HepG2 (cell line): Measurements from ENCODE around the gene AIP. TPM values are rescaled to one million over a fixed set of nuclear protein-coding genes. Genes with fewer than 3 reads are reported as not detected.
A peak's percentile ranks its signal among the peaks of the same experiment; 100 is the strongest.

Experiments
- AKNA ChIP-seq: sonication (generic); formaldehyde crosslinking; IDR thresholded peaks from 2 replicates; pipeline ENCODE4 v1.4.0; 2020; ENCODE audit warnings: missing genetic modification reagents, borderline replicate concordance
- DR1 ChIP-seq: sonication (generic); formaldehyde crosslinking; IDR thresholded peaks from 2 replicates; pipeline ENCODE4 v1.8.0; 2021; ENCODE audit warnings: mild to moderate bottlenecking, missing genetic modification reagents, inconsistent platforms
- ELF3 ChIP-seq: IDR thresholded peaks from 2 replicates; pipeline ENCODE4 v1.6.1; 2016; ENCODE audit warnings: missing genetic modification reagents, missing compliant biosample characterization
- ETV5 ChIP-seq: IDR thresholded peaks from 2 replicates; pipeline ENCODE4 v1.6.1; 2018; ENCODE audit warnings: missing biosample characterization, missing genetic modification reagents, inconsistent platforms, borderline replicate concordance
- FOXK1 ChIP-seq: sonication (generic); formaldehyde crosslinking; IDR thresholded peaks from 2 replicates; pipeline ENCODE4 v1.4.0; 2020; ENCODE audit warnings: low read depth, missing genetic modification reagents, borderline replicate concordance
- GABPB1 ChIP-seq: IDR thresholded peaks from 2 replicates; pipeline ENCODE4 v1.6.1; 2016; ENCODE audit warnings: mild to moderate bottlenecking, missing genetic modification reagents, moderate library complexity, missing compliant biosample characterization
- HMG20B ChIP-seq: conservative IDR thresholded peaks from 2 replicates; pipeline ENCODE4 v1.6.1; 2016; ENCODE audit warnings: missing genetic modification reagents, missing compliant biosample characterization
- LCORL ChIP-seq, 2 experiments: fragments of 450-650 bp in 1 of 2; sonication (generic) in 1 of 2; formaldehyde crosslinking in 1 of 2; IDR thresholded peaks; 2 replicates each; pipeline versions ENCODE4 v1.5.0 to v1.6.1; 2017 to 2020; ENCODE audit warnings: antibody characterized with exemption in 1 of 2, missing genetic modification reagents in 1 of 2
- MEF2D ChIP-seq: sonication (generic); formaldehyde crosslinking; IDR thresholded peaks from 2 replicates; pipeline ENCODE4 v1.5.1; 2020; ENCODE audit warnings: mild to moderate bottlenecking, missing genetic modification reagents
- MLLT10 ChIP-seq: sonication (generic); formaldehyde crosslinking; IDR thresholded peaks from 2 replicates; pipeline ENCODE4 v1.4.0; 2020; ENCODE audit warnings: missing genetic modification reagents
- RBFOX2 ChIP-seq: fragments of 200-400 bp; formaldehyde crosslinking; IDR thresholded peaks from 2 replicates; pipeline ENCODE4 v1.6.1; 2017; ENCODE audit warnings: low read depth, mild to moderate bottlenecking, low read length
- THAP9 ChIP-seq: sonication (generic); formaldehyde crosslinking; IDR thresholded peaks from 2 replicates; pipeline ENCODE4; 2020; ENCODE audit warnings: missing genetic modification reagents, mild to moderate bottlenecking, borderline replicate concordance
- ZNF547 ChIP-seq: sonication (generic); formaldehyde crosslinking; IDR thresholded peaks from 2 replicates; pipeline ENCODE4 v1.5.1; 2020; ENCODE audit warnings: mild to moderate bottlenecking, missing genetic modification reagents
- ZNF605 ChIP-seq: sonication (generic); formaldehyde crosslinking; IDR thresholded peaks from 2 replicates; pipeline ENCODE4 v1.8.0; 2022; ENCODE audit warnings: mild to moderate bottlenecking, missing genetic modification reagents
- ZNF710 ChIP-seq: sonication (generic); formaldehyde crosslinking; IDR thresholded peaks from 2 replicates; pipeline ENCODE4 v1.5.0; 2020; ENCODE audit warnings: mild to moderate bottlenecking, missing genetic modification reagents, borderline replicate concordance
- ZNF816 ChIP-seq: sonication (generic); formaldehyde crosslinking; IDR thresholded peaks from 2 replicates; pipeline ENCODE4 v1.8.0; 2022; ENCODE audit warnings: missing genetic modification reagents, mild to moderate bottlenecking, borderline replicate concordance
- polyA plus RNA-seq, 8 experiments: library from polyadenylated mRNA; depleted of rRNA in 3 of 8; stranded (reverse) in 7 of 8; unstranded in 1 of 8; fragments of >200 nt; fragmentation: Illumina TruSeq in 4 of 8; extraction: Trizol in 4 of 8; gene quantifications; 2 replicates each; pipeline versions ENCODE4 v1.2.1 to v1.2.3, GENCODE V29; 2011 to 2016; ENCODE audit warnings: low read depth in 4 of 8, missing spikeins in 1 of 8, mixed read lengths in 1 of 8; ENCODE audit not compliant: insufficient read depth in 1 of 8
- total RNA-seq, 5 experiments: library from RNA; depleted of rRNA; stranded (reverse); fragments of >200 nt; fragmentation: Illumina TruSeq; extraction: Trizol; gene quantifications; 2 replicates each; pipeline ENCODE4 v1.2.3, GENCODE V29; 2016; ENCODE audit warnings: low read depth in 1 of 5
- TF ChIP-seq, protein P1 (sequence below): sonication (generic); formaldehyde crosslinking; IDR thresholded peaks from 2 replicates; pipeline ENCODE4 v1.8.0; 2022; ENCODE audit warnings: missing genetic modification reagents, mild to moderate bottlenecking, inconsistent platforms, borderline replicate concordance

AIP gene
- total and polyA plus RNA-seq, 2 of the 13 experiments (the other 11 are each of a cell fraction or from before 2014, with no cell fraction given), result 51.8 to 110 TPM

- TF ChIP-seq HMG20B (CRISPR knock-in tag) (no peak), GABPB1 (CRISPR knock-in tag) (peak; percentile 87), MEF2D (CRISPR knock-in tag) (peak; percentile 52; the same call in 1 of the 2 replicates), RBFOX2 (peak; percentile 84), DR1 (CRISPR knock-in tag) (peak; percentile 44; the same call in 1 of the 2 replicates), ZNF605 (CRISPR knock-in tag) (0 out of 2 replicates have a peak, but pooled peaks have one; percentile 7), THAP9 (CRISPR knock-in tag) (peak; percentile 68), FOXK1 (CRISPR knock-in tag) (no peak), ZNF710 (peak; percentile 62; the same call in 1 of the 2 replicates), ELF3 (CRISPR knock-in tag) (peak; percentile 62; the same call in 1 of the 2 replicates), ETV5 (CRISPR knock-in tag) (peak; percentile 66; the same call in 1 of the 2 replicates), AKNA (CRISPR knock-in tag) (no peak), LCORL (IDR thresholded peaks at IDR 0.05) (no peak), LCORL (CRISPR knock-in tag; IDR thresholded peaks at IDR 0.05) (peak; percentile 51; the same call in 1 of the 2 replicates), MLLT10 (no peak), ZNF816 (no peak), ZNF547 (peak; percentile 46; the same call in 1 of the 2 replicates)
- TF ChIP-seq, protein P1, sequence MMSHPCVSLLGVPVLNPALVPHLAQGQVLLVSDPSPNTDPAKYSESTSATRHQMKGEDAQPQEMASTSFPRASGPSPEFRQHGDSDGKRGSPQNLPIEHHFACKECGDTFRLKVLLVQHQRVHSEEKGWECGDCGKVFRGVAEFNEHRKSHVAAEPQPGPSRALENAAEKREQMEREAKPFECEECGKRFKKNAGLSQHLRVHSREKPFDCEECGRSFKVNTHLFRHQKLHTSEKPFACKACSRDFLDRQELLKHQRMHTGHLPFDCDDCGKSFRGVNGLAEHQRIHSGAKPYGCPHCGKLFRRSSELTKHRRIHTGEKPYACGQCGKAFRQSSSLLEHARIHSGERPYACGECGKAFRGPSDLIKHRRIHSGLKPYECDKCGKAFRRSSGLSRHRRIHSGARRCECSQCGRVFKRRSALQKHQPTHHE (CRISPR knock-in tag), result no peak
Observed at GRCh38 chr11:67464411-67465188, 18.2 kb upstream of the AIP start (continued).
